ENCODE results near the gene CDH4. TPM values are rescaled to one million over a fixed set of nuclear protein-coding genes. Genes with fewer than 3 reads are reported as not detected.

The CDH4 gene
- polyA plus RNA-seq, 1 donor (not counting 4 experiments of a cell fraction or from before 2014, with no cell fraction given): 2.2 TPM

- peaks cover 16% of the 10 kb centered on the region for H3K27me3 ChIP-seq (ENCODE audit: control insufficient read depth, extremely low read depth, insufficient read depth, low read length)
- dilution Hi-C loops (cut with MboI; ENCODE audit: extremely low pct_ligation_motif_present, low sequenced_read_pairs): no loop called here
These were observed 405.8 kb downstream of the CDH4 start for GRCh38 chr20:61657721-61658377.

GRCh38 chr20:61658563-61658962, 406.5 kb downstream of the CDH4 start:
- DNase-seq (ENCODE audit: low read depth, low spot score) (no peak), FAIRE-seq (no peak)
- no peaks in the 10 kb centered on the region for H3K4me1 ChIP-seq (ENCODE audit: control insufficient read depth, extremely low read depth, insufficient read depth, low read length)
- peaks cover 3% of the 10 kb centered on the region for H4K20me1 ChIP-seq (ENCODE audit: control insufficient read depth, extremely low read depth, insufficient read depth, low read length)
- TF ChIP-seq EZH2 (IDR thresholded peaks at IDR 0.05; ENCODE audit: low read length) (no peak), CTCF (optimal IDR thresholded peaks at IDR 0.05 in 1 of 3, IDR thresholded peaks at IDR 0.05 in 1 of 3, conservative IDR thresholded peaks at IDR 0.05 in 1 of 3; ENCODE audit: extremely low read depth in 1 of 3, insufficient read depth in 2 of 3, low read length in 3 of 3) (no peak)
- peaks cover 16% of the 10 kb centered on the region for H3K27me3 ChIP-seq (ENCODE audit: control insufficient read depth, extremely low read depth, insufficient read depth, low read length)
- H3K9me1 ChIP-seq (ENCODE audit: control insufficient read depth, extremely low read depth, insufficient read depth, low read length): no peaks in the 10 kb centered on the region
- dilution Hi-C loops (cut with MboI; ENCODE audit: extremely low pct_ligation_motif_present, low sequenced_read_pairs): no loop called here
- H2AFZ ChIP-seq (ENCODE audit: control insufficient read depth, low read length): no peak overlapping the region
- H3K9ac ChIP-seq (ENCODE audit: control insufficient read depth, extremely low read depth, insufficient read depth, low read length): no peak overlapping the region
- H3K79me2 ChIP-seq (ENCODE audit: control insufficient read depth, insufficient read depth, low read length): no peaks in the 10 kb centered on the region
- H3K4me2 ChIP-seq (ENCODE audit: control insufficient read depth, extremely low read depth, insufficient read depth, low read depth, low read length): no peak overlapping the region
- H3K4me3 ChIP-seq (ENCODE audit: control insufficient read depth in 2 of 3, extremely low read depth in 1 of 3, insufficient read depth in 2 of 3, low read depth in 1 of 3, low read length in 3 of 3): no peak overlapping the region
- H3K27ac ChIP-seq (ENCODE audit: control insufficient read depth, insufficient read depth, low read length): no peak overlapping the region
- no peaks in the 10 kb centered on the region for H3K9me3 ChIP-seq (ENCODE audit: control insufficient read depth, low read depth, low read length)
- no peaks in the 10 kb centered on the region for H3K36me3 ChIP-seq (ENCODE audit: control insufficient read depth in 2 of 2, extremely low read depth in 1 of 2, insufficient read depth in 2 of 2, low read length in 2 of 2)

More at GRCh38 chr20:61657721-61658377, 405.8 kb downstream of the CDH4 start:
- no peaks in the 10 kb centered on the region for H3K36me3 ChIP-seq (ENCODE audit: control insufficient read depth in 2 of 2, extremely low read depth in 1 of 2, insufficient read depth in 2 of 2, low read length in 2 of 2)
- FAIRE-seq: no peak
- no peak overlapping the region for H3K4me2 ChIP-seq (ENCODE audit: control insufficient read depth, extremely low read depth, insufficient read depth, low read depth, low read length)
- H4K20me1 ChIP-seq (ENCODE audit: control insufficient read depth, extremely low read depth, insufficient read depth, low read length): peaks cover 3% of the 10 kb centered on the region
- H3K9me3 ChIP-seq (ENCODE audit: control insufficient read depth, low read depth, low read length): no peaks in the 10 kb centered on the region
- H3K4me1 ChIP-seq (ENCODE audit: control insufficient read depth, extremely low read depth, insufficient read depth, low read length): no peaks in the 10 kb centered on the region
- H2AFZ ChIP-seq (ENCODE audit: control insufficient read depth, low read length): no peak overlapping the region
- no peak for TF ChIP-seq CTCF (optimal IDR thresholded peaks at IDR 0.05 in 1 of 3, IDR thresholded peaks at IDR 0.05 in 1 of 3, conservative IDR thresholded peaks at IDR 0.05 in 1 of 3; ENCODE audit: extremely low read depth in 1 of 3, insufficient read depth in 2 of 3, low read length in 3 of 3)
- no peak for TF ChIP-seq EZH2 (IDR thresholded peaks at IDR 0.05; ENCODE audit: low read length)
- H3K9ac ChIP-seq (ENCODE audit: control insufficient read depth, extremely low read depth, insufficient read depth, low read length): no peak overlapping the region
- no peak overlapping the region for H3K4me3 ChIP-seq (ENCODE audit: control insufficient read depth in 2 of 3, extremely low read depth in 1 of 3, insufficient read depth in 2 of 3, low read depth in 1 of 3, low read length in 3 of 3)
- H3K79me2 ChIP-seq (ENCODE audit: control insufficient read depth, insufficient read depth, low read length): no peaks in the 10 kb centered on the region
- DNase-seq (ENCODE audit: low read depth, low spot score): no peak
- H3K27ac ChIP-seq (ENCODE audit: control insufficient read depth, insufficient read depth, low read length): no peak overlapping the region
- H3K9me1 ChIP-seq (ENCODE audit: control insufficient read depth, extremely low read depth, insufficient read depth, low read length): no peaks in the 10 kb centered on the region

Data from keratinocyte (primary cell).